Mesendoderm (in vitro differentiated cells): Measurements from ENCODE around the gene NR3C2.
A peak's percentile ranks its signal among the peaks of the same experiment; 100 is the strongest.

Experiments used
- DNase-seq: peaks from one replicate; pipeline ENCODE4 v3.0.0; 2013
- H2AK5ac ChIP-seq: 2 replicates; pipeline ENCODE4 v1.6.1; 2013; ENCODE audit warnings: low read length, inconsistent platforms
- H2BK120ac ChIP-seq: 2 replicates; pipeline ENCODE4 v1.6.1; 2013; ENCODE audit warnings: low read depth, mild to moderate bottlenecking, low read length, moderate library complexity, mixed read lengths
- H2BK15ac ChIP-seq: replicated peaks from 2 replicates; pipeline ENCODE4 v1.6.1; 2013; ENCODE audit warnings: low read depth, mild to moderate bottlenecking, moderate library complexity
- H2BK5ac ChIP-seq: 2 replicates; pipeline ENCODE4 v1.6.1; 2013; ENCODE audit warnings: low read length, inconsistent platforms
- H3K18ac ChIP-seq: 2 replicates; pipeline ENCODE4 v1.6.1; 2013; ENCODE audit warnings: mild to moderate bottlenecking, low read length, mixed read lengths
- H3K23ac ChIP-seq: one replicate; pipeline ENCODE4 v1.6.1; 2013; ENCODE audit warnings: low read length
- H3K27ac ChIP-seq: 2 replicates; pipeline ENCODE4 v1.5.1; 2013; ENCODE audit warnings: low read depth, mild to moderate bottlenecking, inconsistent platforms, low read length, moderate library complexity
- H3K27me3 ChIP-seq: 2 replicates; pipeline ENCODE4 v1.6.1; 2013; ENCODE audit warnings: low read length, control low read depth, mild to moderate bottlenecking, inconsistent platforms; ENCODE audit not compliant: insufficient read depth, poor library complexity
- H3K36me3 ChIP-seq: 2 replicates; pipeline ENCODE4 v1.6.1; 2013; ENCODE audit warnings: low read length, inconsistent platforms; ENCODE audit not compliant: control insufficient read depth, insufficient read depth
- H3K4ac ChIP-seq: one replicate; pipeline ENCODE4 v1.6.1; 2013; ENCODE audit warnings: low read depth, mild to moderate bottlenecking, low read length, moderate library complexity
- H3K4me1 ChIP-seq: 2 replicates; pipeline ENCODE4 v1.6.1; 2013; ENCODE audit warnings: low read depth, low read length, inconsistent platforms; ENCODE audit not compliant: control insufficient read depth
- H3K4me2 ChIP-seq: 2 replicates; pipeline ENCODE4 v1.6.1; 2013; ENCODE audit warnings: low read length
- H3K4me3 ChIP-seq: 2 replicates; pipeline ENCODE4 v1.5.1; 2013; ENCODE audit warnings: mild to moderate bottlenecking, low read length
- H3K56ac ChIP-seq: one replicate; pipeline ENCODE4 v1.6.1; 2013; ENCODE audit warnings: low read length
- H3K79me1 ChIP-seq: 2 replicates; pipeline ENCODE4 v1.6.1; 2013; ENCODE audit warnings: low read length, inconsistent platforms
- H3K79me2 ChIP-seq: 2 replicates; pipeline ENCODE4 v1.6.1; 2013; ENCODE audit warnings: mild to moderate bottlenecking, low read length; ENCODE audit not compliant: control insufficient read depth, insufficient read depth
- H3K9ac ChIP-seq: 2 replicates; pipeline ENCODE4 v1.6.1; 2013; ENCODE audit warnings: low read length, inconsistent platforms
- H4K5ac ChIP-seq: one replicate; pipeline ENCODE4 v1.6.1; 2013; ENCODE audit warnings: low read length
- H4K8ac ChIP-seq: one replicate; pipeline ENCODE4 v1.6.1; 2013; ENCODE audit warnings: low read depth, mild to moderate bottlenecking, control low read depth, low read length, moderate library complexity
- WGBS: extraction: QIAGEN DNeasy Blood & Tissue Kit; methylation state at CpG from one replicate; pipeline ENCODE4 v1.1.7; 2013; ENCODE audit warnings: low lambda C conversion rate, missing lambda C conversion rate; ENCODE audit not compliant: insufficient coverage; ENCODE audit errors: extremely low coverage; 5-methylcytosine and 5-hydroxymethylcytosine counted together

NR3C2 gene

GRCh38 chr4:148315049-148315448 lies 127.2 kb downstream of the NR3C2 start:
- H3K36me3 ChIP-seq = no peaks in the 10 kb centered on the region
- no peaks in the 10 kb centered on the region for H3K4me1 ChIP-seq
- no peak overlapping the region for H3K4me3 ChIP-seq
- no peak overlapping the region for H2BK15ac ChIP-seq
- no peaks in the 10 kb centered on the region for H3K79me2 ChIP-seq
- no peak overlapping the region for H3K4ac ChIP-seq
- H3K23ac ChIP-seq = no peak overlapping the region
- no peak overlapping the region for H3K4me2 ChIP-seq
- WGBS = no CpG with 5 or more reads among the region's 2 CpGs
- H3K27ac ChIP-seq = no peak overlapping the region
- no peaks in the 10 kb centered on the region for H3K27me3 ChIP-seq
- H3K79me1 ChIP-seq = no peaks in the 10 kb centered on the region
- H3K56ac ChIP-seq = no peak overlapping the region
- no peak overlapping the region for H2BK120ac ChIP-seq
- no peak overlapping the region for H3K18ac ChIP-seq
- H4K5ac ChIP-seq = no peak overlapping the region
- no peak overlapping the region for H3K9ac ChIP-seq
- H4K8ac ChIP-seq = no peak overlapping the region
- H2AK5ac ChIP-seq = no peak overlapping the region
- H2BK5ac ChIP-seq = no peak overlapping the region
- DNase-seq = no peak

- Histone ChIP-seq H3K4me1 (no peaks in the 10 kb centered on the region), H2BK5ac (no peak overlapping the region), H3K4ac (no peak overlapping the region), H3K56ac (no peak overlapping the region), H2AK5ac (no peak overlapping the region), H3K9ac (no peak overlapping the region), H3K79me1 (no peaks in the 10 kb centered on the region), H4K8ac (no peak overlapping the region), H3K18ac (no peak overlapping the region), H2BK15ac (no peak overlapping the region), H3K36me3 (no peaks in the 10 kb centered on the region), H3K27ac (no peak overlapping the region), H3K4me2 (no peak overlapping the region), H3K4me3 (no peak overlapping the region), H4K5ac (no peak overlapping the region), H3K27me3 (no peaks in the 10 kb centered on the region), H3K23ac (no peak overlapping the region), H3K79me2 (no peaks in the 10 kb centered on the region), H2BK120ac (no peak overlapping the region)
- WGBS = 100% methylated on average over 1 of the region's 2 CpGs
- DNase-seq = no peak
These were observed 129.2 kb downstream of the NR3C2 start for GRCh38 chr4:148312956-148313490.

- H3K27ac ChIP-seq = no peak overlapping the region
- no peak overlapping the region for H3K4me2 ChIP-seq
- no peak overlapping the region for H2AK5ac ChIP-seq
- H3K79me2 ChIP-seq = no peaks in the 10 kb centered on the region
- H3K4me1 ChIP-seq = no peaks in the 10 kb centered on the region
- peak; percentile 34 for DNase-seq
- no peak overlapping the region for H2BK120ac ChIP-seq
- no peak overlapping the region for H4K5ac ChIP-seq
- H3K79me1 ChIP-seq = no peaks in the 10 kb centered on the region
- H3K4me3 ChIP-seq = no peak overlapping the region
- H3K56ac ChIP-seq = no peak overlapping the region
- H3K23ac ChIP-seq = no peak overlapping the region
- no peak overlapping the region for H2BK5ac ChIP-seq
- no peak overlapping the region for H3K4ac ChIP-seq
- no peak overlapping the region for H4K8ac ChIP-seq
- H3K36me3 ChIP-seq = no peaks in the 10 kb centered on the region
- no peak overlapping the region for H3K18ac ChIP-seq
- no peak overlapping the region for H3K9ac ChIP-seq
- no peaks in the 10 kb centered on the region for H3K27me3 ChIP-seq
- no peak overlapping the region for H2BK15ac ChIP-seq
These were observed 130.7 kb downstream of the NR3C2 start for GRCh38 chr4:148311526-148311925.

GRCh38 chr4:148310756-148311155 lies 131.5 kb downstream of the NR3C2 start:
- no peak overlapping the region for H3K4me3 ChIP-seq
- no peak overlapping the region for H2AK5ac ChIP-seq
- H3K79me1 ChIP-seq = no peaks in the 10 kb centered on the region
- H3K18ac ChIP-seq = no peak overlapping the region
- no peaks in the 10 kb centered on the region for H3K36me3 ChIP-seq
- H3K27ac ChIP-seq = no peak overlapping the region
- DNase-seq = no peak
- H2BK5ac ChIP-seq = no peak overlapping the region
- no peaks in the 10 kb centered on the region for H3K79me2 ChIP-seq
- no peak overlapping the region for H3K9ac ChIP-seq
- no CpG with 5 or more reads among the region's 3 CpGs for WGBS
- no peaks in the 10 kb centered on the region for H3K4me1 ChIP-seq
- H3K27me3 ChIP-seq = no peaks in the 10 kb centered on the region
- no peak overlapping the region for H3K4ac ChIP-seq
- H3K23ac ChIP-seq = no peak overlapping the region
- no peak overlapping the region for H2BK15ac ChIP-seq
- no peak overlapping the region for H2BK120ac ChIP-seq
- H4K8ac ChIP-seq = no peak overlapping the region
- no peak overlapping the region for H3K4me2 ChIP-seq
- no peak overlapping the region for H4K5ac ChIP-seq
- no peak overlapping the region for H3K56ac ChIP-seq

GRCh38 chr4:148305751-148306150 lies 136.5 kb downstream of the NR3C2 start:
- no peak overlapping the region for H3K27ac ChIP-seq
- H2BK5ac ChIP-seq = no peak overlapping the region
- no peak for DNase-seq
- H3K9ac ChIP-seq = no peak overlapping the region
- WGBS = no CpG with 5 or more reads among the region's 3 CpGs
- no peak overlapping the region for H4K5ac ChIP-seq
- no peak overlapping the region for H2BK15ac ChIP-seq
- no peak overlapping the region for H3K18ac ChIP-seq
- no peak overlapping the region for H3K56ac ChIP-seq
- H3K4me1 ChIP-seq = no peaks in the 10 kb centered on the region
- H3K36me3 ChIP-seq = no peaks in the 10 kb centered on the region
- no peak overlapping the region for H3K4ac ChIP-seq
- no peak overlapping the region for H4K8ac ChIP-seq
- no peaks in the 10 kb centered on the region for H3K79me1 ChIP-seq
- H3K23ac ChIP-seq = no peak overlapping the region
- H2AK5ac ChIP-seq = no peak overlapping the region
- no peak overlapping the region for H3K4me2 ChIP-seq
- no peak overlapping the region for H3K4me3 ChIP-seq
- no peaks in the 10 kb centered on the region for H3K79me2 ChIP-seq
- H2BK120ac ChIP-seq = no peak overlapping the region
- no peaks in the 10 kb centered on the region for H3K27me3 ChIP-seq

- no peak overlapping the region for H3K27ac ChIP-seq
- no peak overlapping the region for H2BK15ac ChIP-seq
- H3K36me3 ChIP-seq = no peaks in the 10 kb centered on the region
- H3K23ac ChIP-seq = no peak overlapping the region
- no peak overlapping the region for H3K9ac ChIP-seq
- no peaks in the 10 kb centered on the region for H3K4me1 ChIP-seq
- no peak overlapping the region for H3K4me2 ChIP-seq
- H3K4me3 ChIP-seq = no peak overlapping the region
- H3K18ac ChIP-seq = no peak overlapping the region
- DNase-seq = no peak
- no CpG with 5 or more reads among the region's 1 CpG for WGBS
- H2BK5ac ChIP-seq = no peak overlapping the region
- H3K4ac ChIP-seq = no peak overlapping the region
- H2AK5ac ChIP-seq = no peak overlapping the region
- no peaks in the 10 kb centered on the region for H3K79me2 ChIP-seq
- H4K5ac ChIP-seq = no peak overlapping the region
- no peaks in the 10 kb centered on the region for H3K27me3 ChIP-seq
- no peak overlapping the region for H4K8ac ChIP-seq
- H3K56ac ChIP-seq = no peak overlapping the region
- H3K79me1 ChIP-seq = no peaks in the 10 kb centered on the region
- no peak overlapping the region for H2BK120ac ChIP-seq
These were observed 139.8 kb downstream of the NR3C2 start for GRCh38 chr4:148302416-148302815.
